ENCODE data around the gene HOXA11.

The HOXA11 gene

DNA sequence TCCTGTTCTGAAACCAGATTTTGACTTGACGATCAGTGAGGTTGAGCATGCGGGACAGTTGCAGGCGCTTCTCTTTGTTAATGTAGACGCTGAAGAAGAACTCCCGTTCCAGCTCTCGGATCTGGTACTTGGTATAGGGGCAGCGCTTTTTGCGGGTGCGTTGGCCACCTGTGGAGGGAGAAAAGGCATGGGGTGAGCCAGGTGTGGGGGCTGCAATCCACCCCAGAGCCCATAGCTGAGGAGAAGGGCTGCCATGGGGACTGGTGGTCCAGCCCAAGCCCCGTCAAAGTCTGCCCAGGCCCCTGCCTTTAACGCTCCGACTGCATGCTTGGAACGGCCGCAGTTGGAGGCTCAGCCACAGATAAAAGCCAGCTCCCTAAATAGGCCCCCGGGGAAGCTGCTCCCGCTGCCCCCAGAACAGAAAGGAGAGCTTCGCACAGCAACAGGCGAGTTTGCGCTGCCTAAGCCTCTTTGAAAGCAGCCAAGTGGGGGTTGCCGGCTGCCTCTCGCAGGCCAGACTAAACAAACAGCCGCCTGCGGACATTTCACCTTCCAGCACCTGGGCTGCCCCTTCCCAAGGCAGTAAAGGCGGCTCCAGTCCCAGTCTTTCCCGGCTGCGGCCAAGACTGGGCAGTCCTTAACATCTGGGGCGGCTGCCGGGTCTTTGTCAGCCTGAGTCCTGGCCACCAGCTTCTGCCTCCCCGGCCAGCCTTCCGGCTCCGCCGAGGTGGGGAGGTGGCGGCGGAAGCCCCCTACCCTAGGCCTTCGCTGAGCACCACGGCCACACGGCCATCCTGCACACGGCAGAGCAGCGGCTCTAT is 2.0 kb downstream of the HOXA11 start:
- intact Hi-C loops (cut with DNase I): no loop called here
- DNase-seq: peak in 4 of 10 donors; percentile 1 to 75 (median 8)

DNA sequence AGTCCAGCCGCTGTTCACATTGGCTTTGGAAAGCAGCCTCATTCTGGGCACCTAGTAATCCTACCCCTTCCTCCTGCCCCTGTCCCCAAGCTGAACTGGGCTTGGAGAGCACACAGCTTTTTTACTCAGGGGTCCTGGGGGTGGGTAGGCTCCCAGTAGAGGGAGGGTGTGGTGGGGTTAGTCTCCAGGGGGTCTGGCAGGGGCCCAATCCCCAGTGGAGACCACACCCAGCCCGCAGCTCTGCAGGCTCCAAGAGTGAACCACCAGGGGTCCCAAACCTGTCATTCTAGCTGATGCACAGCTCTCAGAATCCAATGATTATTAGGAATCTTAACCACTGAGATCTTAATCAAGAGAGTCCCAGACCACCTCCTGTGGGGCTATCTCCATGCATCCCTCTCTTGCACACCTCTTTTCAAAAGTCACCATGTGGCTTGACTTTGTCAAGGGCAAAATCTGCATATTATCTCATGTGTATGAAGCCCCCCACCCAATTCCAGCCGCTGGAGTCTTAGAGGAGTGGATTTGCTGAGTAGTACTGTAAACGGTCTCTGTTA is 2.7 kb downstream of the HOXA11 start:
- intact Hi-C loops (cut with DNase I): no loop called here
- peak in 2 of 10 donors; percentile 3 to 31 for DNase-seq

DNA sequence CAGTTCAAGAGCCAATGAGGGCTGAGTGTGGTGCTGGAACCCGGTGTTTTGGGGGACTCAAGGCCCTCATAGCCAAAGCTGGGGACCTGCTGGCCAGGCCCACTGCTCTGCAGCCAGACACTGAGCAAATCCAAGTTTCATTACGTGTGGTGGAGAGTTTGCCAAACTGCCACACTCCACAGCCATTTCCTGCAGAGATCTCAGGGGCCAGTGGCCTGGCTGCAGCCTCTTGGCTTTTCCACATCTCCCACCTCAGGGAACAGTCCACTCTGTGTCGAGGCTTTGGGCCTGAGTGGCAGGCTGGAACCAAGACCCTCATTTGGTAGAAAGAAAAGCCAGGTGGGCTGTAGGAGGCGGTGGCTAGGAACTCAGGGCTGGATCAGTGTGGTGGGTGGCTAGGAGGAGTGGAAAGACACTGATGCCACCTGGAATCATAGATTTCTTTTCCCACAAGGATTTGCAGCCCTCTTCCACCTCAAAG is 3.2 kb downstream of the HOXA11 start:
- DNase-seq: peak in 3 of 10 donors; percentile 7 to 46 (median 35)
- intact Hi-C loops (cut with DNase I): no loop called here

DNA sequence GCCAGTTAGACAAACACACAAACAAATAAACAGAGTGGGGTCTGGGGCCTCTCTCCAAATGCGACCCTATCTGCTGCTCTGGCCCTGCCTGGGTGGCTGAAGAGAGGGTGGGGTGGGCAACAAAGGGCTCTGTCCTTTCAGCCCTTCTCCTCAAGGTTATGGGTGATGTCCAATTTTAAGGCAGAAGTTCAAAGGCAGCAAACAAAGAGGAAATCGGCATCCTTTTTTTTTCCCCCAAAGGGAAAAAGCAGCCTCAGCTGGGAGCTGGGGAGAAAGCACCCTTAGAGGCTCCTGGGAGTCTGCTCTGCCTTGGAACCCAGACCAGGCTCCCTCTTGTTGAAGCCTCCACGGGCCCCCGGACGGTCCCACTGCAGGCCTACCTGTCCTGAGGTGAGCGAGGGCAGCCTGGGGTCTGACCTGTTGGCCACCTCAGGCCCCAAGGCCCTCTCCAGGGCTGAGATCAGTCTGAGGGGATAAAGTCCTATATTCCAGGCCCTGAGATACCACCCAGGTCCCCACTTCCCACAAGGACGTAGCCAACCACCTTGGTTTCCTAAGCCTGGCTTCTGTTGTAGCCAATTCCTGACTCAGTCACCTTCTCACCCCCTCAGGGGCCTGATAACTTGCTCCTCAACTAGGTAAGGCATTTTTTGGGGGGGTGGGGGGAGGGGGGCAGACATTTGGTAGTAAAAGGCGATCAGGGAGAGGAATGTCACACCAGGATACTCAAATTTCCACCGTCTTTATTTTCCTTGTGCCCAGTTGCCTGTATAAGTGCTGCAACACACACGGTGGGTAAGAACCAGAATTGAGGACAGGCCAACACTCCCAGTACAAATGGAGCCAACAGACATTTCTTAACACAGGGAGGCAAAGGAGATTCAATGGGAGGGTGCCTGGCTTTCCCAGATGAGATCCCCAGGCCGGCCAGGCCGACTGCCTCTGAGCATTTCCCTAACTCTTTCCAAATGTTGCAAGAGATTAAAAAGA is 4.3 kb downstream of the HOXA11 start:
- DNase-seq: peak in 3 of 10 donors; percentile 2 to 62 (median 61)
- intact Hi-C loops (cut with DNase I): no loop called here

DNA sequence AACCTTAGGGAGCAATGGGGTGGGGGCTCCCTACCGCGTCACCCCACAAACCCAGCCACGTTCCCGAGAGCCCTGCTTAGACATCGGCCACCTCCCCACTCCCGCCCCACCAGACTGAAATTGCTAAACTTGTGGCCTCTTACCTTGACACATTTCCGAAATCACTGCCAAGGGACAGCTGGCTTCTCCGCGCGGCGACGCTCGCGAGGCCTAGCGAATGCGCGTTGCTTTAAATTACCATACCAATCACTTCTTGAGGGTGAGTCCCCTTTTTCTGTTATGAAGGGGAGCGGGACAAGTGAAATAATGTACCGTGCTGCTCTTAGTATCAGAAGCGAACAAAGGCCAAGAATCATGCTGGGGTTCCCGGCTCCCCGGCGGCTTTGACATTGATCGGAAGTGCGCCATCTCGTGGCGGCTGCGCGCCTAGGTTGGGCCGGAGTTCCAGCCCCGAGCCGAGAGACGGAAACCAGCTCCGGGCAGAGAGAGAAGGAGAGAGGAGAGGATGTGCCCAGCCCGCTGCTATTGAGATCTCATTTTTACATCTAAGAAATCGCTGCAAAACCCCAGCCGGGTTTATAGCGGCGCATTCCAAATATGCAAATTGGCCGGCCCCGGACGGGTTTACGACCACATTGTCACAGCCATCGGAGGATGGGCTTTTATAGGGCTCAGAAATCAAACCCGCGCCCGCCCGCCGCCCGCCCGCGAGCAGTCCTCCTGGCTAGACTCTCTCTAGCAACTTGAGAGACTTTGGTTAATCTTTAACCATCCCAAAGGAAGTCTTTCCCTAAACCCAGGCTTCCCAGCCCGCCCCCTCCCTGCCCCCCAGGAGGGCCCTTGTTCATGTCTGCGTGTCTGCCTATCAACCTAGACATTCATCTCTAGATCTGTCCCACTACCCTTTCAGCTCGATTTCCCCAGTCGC is 5.3 kb downstream of the HOXA11 start:
- DNase-seq: peak in 5 of 10 donors; percentile 6 to 85 (median 52)
- intact Hi-C loops (cut with DNase I): no loop called here

DNA sequence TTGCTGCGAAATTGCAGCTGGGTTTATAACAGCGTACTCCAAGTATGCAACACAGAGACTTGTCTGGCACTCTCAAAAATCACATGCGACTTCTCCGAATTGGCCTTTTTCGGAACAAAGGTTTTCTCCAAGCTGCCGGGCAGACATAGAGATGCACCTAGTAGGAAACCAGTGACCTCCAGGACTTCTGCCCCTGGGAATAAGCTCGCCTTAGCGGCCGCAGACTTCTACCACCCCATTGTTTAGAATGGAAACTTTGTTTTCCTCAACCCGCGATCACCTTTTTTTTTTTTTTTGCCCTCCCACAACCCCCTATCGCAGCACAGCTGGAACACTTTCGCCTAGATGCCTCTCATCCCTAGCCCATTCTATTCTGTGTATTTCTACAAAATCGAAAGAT is 6.0 kb downstream of the HOXA11 start:
- peak in 1 of 10 donors; percentile 46 for DNase-seq
- intact Hi-C loops (cut with DNase I): no loop called here

DNA sequence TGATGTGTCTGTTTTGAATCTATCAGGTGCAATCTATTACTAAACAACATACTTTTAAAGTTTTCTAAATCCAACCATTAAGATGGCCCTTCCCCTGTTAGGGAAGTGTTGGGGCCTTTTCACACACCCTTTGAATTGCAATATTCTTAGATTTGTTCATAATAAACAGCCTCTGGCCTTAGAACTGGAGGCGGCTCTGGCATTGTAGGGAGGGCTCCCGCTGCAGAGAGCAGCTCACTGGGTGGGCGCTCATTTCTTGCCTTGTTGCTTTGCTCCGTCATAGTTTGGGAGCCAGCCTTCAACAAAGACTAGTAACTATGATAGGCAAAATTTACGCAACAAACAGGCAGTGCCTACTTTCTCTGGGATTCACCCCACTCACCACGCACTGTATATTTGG is 6.7 kb downstream of the HOXA11 start:
- intact Hi-C loops (cut with DNase I): no loop called here
- DNase-seq: peak in 1 of 10 donors; percentile 9

DNA sequence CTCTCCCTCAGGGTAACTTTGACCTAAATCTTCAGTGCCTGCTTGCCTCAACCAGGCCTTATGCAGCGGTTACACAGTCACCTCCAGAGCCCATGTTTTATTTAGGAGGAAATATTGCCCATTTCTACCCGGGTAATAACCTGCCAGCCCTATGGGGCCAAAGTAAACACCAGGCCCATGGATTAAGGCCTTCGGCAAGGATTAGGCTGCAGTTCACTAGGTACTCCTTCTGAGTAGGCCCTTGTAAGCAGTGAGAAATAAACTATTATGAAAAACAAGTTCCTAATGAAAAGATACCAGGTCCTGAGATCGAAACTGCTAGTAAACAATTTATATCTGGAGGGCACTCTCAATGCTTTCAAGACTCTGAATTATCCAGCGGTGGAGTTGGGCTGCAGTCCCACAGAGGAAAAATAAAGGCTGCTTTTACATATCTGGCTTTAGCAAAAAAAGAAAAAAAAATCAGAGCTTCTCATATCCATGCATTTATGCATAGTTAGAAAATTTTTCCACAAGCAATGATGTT is 7.2 kb downstream of the HOXA11 start:
- peak in 1 of 10 donors; percentile 3 for DNase-seq
- intact Hi-C loops (cut with DNase I): no loop called here

DNA sequence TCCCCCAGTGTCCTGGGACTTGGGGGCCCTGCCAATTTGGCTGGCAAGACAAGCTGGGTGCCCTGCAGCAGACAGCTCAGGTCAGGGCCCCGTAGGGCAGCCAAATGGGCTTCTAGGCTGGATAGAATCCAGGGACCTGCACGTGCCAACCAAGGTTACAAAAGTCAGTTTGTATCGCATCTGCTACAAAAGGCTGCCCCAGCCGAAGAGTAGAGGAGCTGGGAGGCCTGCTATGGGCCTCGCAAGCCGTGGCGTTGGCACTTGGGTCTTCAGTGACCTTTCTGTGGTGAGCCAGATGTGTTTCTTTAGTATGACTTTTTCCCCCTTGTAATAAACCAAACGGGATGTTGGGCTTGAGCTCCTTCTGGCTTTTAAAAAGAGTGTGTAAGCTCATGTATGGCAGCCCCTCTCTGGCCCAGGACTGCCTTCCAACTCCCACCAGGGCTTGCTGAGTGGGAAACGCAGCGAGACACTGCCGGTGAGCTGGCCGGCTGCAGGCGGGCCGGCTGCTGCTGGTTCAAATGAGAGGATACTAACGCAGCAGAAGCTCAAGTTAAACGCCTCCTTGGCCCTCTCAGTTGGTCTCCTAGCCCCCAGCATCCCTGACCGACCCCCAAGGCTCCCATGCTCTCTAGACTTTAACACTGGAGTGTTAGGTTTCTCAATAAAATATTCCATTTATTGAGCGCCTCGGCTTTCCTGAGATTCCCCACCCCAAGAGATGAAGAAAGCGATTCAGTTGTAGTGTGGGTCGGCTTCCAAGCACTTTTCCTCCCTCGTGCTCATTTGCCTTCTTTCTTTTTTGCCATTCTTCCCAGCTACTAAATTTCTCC is 7.9 kb downstream of the HOXA11 start:
- intact Hi-C loops (cut with DNase I): no loop called here
- peak in 2 of 10 donors; percentile 40 to 49 for DNase-seq

DNA sequence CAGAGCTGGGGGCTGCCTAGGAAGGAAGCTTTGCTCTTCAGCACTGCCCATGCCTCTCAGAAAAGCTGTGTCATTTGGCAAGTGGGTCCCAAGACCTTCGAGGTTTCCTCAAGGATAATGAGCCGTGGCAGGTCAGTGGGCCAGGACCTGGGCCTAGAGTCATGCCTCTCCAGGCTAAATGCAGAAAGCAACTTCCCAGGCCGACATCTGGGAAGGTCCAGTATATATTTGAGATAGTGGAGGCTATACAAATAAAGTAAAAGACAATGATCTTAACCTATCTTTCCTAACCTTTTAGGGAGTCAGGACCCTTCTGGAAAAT is 8.5 kb downstream of the HOXA11 start:
- intact Hi-C loops (cut with DNase I): no loop called here
- peak in 2 of 10 donors; percentile 24 to 27 for DNase-seq

DNA sequence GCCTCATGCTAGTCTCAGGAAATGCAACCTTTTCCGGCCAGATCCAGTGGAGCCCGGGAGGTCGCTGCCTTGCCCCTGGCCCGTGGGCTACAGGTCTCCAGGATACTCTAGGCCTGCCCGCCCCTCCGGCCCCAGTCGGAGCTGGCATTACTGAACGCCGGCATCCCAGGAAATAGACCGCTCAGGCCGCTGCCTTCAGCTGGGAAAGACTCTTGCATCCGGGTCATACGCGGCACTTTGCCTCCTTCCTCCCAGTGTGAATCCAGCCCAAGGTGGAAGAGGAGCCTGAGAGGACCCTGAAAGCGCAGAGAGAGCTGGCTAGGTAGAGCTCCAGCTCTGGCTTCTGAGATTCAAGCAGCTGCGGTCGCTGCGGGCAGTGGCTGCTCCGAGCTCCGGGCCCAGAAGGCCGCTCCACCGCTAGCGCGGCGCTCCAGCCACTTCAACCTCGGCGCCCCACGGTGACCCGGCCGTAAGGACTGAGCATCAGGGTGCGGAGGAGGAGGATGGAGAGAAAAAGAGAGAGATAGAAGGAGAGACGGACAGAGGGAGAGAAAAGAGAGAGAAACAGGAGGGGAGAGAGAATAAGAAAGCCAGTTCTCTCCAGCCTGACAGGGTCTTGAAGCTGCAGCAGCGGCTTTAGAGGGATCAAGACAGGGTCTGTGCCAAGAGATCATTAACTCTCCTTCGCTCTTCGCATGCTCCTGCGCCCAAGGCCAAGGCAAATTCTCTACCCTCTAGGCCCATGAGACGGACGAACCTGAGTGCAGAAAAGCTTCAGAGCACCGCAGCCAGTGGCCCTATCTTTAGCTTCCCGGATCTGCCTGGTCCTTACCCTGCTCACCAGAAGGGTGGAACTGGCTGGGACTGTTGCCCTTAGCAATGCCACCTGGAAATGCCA is 9.2 kb downstream of the HOXA11 start:
- peak in 3 of 10 donors; percentile 3 to 73 (median 56) for DNase-seq
- intact Hi-C loops (cut with DNase I): no loop called here

DNA sequence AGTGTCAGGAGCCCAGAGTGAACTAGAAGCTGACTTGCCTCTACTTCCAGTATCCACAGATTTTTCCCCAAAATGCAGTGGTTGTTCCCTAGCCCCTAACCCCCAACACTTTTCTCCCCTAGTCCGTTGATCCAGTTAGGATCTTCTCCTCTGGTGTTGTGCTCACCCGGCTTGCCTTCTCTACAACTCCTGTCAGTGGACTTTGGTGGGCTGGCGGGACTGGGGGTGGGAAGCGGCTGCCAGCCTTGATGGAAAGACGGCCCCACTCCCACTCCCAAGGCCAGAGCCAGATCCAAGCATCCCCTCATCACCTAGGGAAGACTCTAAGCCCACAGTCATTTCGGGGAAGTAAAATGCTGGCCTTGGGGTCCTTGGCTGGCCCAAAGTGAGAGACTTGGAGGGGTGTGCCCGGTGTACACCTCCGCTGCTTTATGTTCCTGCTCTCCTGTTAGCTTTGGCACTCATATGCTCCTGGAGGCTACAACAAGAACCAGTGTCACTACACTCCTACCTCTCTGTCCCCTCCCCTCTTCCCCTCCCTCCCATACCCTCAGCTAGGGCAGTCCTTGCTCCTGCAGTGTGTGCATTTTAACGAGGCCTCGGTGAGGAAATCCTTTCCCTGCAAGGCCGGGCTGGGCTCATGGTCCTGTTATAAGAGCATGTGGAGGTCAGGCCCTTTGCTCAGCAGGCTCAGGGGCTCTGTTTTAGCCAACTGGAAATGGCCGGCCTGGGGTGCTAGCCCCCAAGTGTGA is 10.0 kb downstream of the HOXA11 start:
- DNase-seq: peak in 3 of 10 donors; percentile 5 to 43 (median 26)

DNA sequence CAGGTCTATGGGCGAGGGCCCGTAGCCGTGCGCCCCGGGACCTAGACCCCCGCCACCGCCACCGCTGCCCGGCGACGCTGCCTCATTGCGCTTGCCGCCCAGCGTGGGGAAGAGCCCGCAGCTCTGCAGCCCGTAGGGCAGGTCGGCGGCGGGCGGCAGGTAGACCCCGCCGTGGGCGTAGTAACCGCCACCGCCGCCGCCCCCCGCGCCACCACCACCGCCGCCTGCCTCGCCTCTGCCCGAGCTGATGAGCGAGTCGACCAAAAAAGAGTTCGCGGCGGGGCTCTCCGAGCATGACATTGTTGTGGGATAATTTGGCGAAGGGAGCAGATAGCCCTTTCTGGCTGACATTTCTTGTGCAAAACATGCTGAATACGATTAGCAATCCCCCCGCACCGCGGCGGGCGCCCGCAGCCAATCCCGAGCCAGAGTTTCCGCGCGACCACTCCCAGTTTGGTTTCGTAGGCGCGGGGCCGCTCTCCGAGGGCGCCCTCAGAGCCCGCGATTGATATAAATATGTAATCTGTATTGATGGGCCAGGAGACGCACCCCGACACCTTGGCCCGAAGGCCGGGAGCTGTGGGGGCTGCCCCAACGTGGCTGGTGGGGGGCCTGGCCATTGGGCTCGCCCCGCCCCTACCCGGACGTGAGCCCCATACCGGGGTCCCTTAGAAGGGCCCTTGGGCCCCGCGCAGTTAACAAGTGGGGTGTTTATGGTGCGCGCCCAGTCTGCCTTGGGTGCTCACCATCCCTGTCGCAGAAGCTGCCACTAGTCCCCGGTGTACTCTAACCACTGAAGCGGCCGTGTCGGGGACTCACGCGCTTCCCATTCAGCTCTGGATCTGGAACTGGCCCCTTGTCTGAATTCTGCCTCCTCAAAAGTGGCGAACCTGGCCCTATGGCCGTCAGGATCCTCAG is 10.8 kb downstream of the HOXA11 start, which contains the start of gene HOXA10:
Gene HOXA10 (minus strand): TSS at position 365 of the 918 bp plus-strand sequence. CDS start 14 bp downstream, at position 351.
- intact Hi-C loops (cut with DNase I): no loop called here
- DNase-seq: peak in 4 of 10 donors; percentile 2 to 80 (median 64)

More for the DNA sequence above, 10.0 kb downstream of the HOXA11 start:
- intact Hi-C loops (cut with DNase I): no loop called here

DNA sequence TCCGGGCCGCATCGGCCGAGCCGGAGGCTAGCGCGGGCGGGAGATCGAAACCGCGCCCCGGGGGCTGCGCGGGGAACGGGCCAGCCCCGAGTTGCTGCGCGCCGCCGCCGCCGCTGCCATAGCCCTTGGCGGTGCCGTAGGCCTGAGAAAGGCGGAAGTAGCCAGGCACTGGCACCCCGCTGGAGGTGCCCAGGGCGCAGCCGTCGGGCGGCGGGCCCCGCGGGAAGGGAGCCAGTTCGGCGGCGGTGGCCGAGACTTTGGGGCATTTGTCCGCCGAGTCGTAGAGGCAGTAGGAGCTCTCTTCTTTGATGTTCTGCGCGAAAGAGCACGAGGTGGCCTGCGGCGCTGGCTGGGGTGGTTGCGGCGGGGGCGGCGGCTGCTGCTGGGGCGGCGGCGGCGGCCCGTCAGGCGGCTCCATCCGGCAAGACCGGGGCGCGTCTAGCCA is 11.5 kb downstream of the HOXA11 start:
- DNase-seq: peak in 3 of 10 donors; percentile 41 to 78 (median 70)
- intact Hi-C loops (cut with DNase I): no loop called here

DNA sequence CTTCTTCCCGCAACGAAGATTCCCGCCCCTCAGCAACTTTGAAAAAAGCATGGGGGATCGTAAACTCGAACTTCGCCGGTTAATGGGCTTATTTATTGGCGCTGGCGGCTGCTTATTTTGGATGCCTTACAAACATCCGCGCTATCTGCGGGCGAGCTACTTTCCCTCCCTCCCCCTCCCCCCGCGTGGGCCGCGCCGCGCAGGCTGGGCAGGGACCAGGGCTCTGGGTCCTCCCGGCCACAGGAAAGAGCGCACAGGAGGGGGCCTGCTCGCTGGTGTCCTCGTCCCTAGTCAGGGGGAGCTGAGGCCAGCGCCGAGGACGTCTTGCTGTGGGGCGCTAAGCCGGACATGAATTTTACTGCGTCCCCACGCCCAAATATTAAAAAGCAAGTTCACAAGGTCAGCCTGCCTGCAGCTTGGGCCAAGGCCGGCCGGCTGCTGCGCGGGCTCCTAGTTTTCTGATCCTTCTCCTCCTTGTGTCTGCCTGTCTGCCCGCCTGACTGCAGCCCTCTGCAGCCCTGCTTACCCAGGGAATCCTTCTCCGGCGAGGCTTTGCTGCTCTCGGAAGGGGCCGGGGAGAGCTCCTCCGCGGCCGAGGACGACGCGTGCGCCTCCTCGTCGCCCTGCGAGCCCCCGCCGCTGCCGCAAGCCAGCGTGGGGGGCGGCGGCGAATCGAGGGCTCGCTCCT is 12.1 kb downstream of the HOXA11 start:
- intact Hi-C loops (cut with DNase I): no loop called here
- DNase-seq: peak in 4 of 10 donors; percentile 4 to 75 (median 57)

Measured in posterior cingulate gyrus (tissue), 11 donors.